Nephron (organoid): Measurements from ENCODE around the gene CCDC73.

ENCODE experiments used
- H3K27ac Mint-ChIP-seq, 3 experiments: 2 replicates each; pipeline ENCODE4 v1.8.0; 2020; ENCODE audit warnings: mixed read lengths in 3 of 3, mild to moderate bottlenecking in 2 of 3, moderate library complexity in 1 of 3
- H3K27me3 Mint-ChIP-seq: 2 replicates; pipeline ENCODE4 v1.8.0; 2021; ENCODE audit warnings: low read depth, mild to moderate bottlenecking, moderate library complexity, mixed read lengths
- H3K36me3 Mint-ChIP-seq: 2 replicates; pipeline ENCODE4 v1.8.0; 2020; ENCODE audit warnings: low read depth, mixed read lengths
- H3K4me1 Mint-ChIP-seq: 2 replicates; pipeline ENCODE4 v1.8.0; 2020; ENCODE audit warnings: mixed read lengths
- H3K4me3 Mint-ChIP-seq, 3 experiments: 2 replicates each; pipeline ENCODE4 v1.8.0; 2020; ENCODE audit warnings: mild to moderate bottlenecking in 3 of 3, mixed read lengths in 3 of 3, moderate library complexity in 2 of 3
- H3K9me3 Mint-ChIP-seq: 2 replicates; pipeline ENCODE4 v1.8.0; 2020; ENCODE audit warnings: mixed read lengths
- TF ChIP-seq, protein P1 (sequence below), 3 experiments: fragments of 200-600 bp; sonication (generic); IDR thresholded peaks; one replicate each; pipeline ENCODE4 v1.5.0; 2021; ENCODE audit warnings: antibody characterized with exemption in 3 of 3; ENCODE audit not compliant: unreplicated experiment in 3 of 3

CCDC73 gene

DNA sequence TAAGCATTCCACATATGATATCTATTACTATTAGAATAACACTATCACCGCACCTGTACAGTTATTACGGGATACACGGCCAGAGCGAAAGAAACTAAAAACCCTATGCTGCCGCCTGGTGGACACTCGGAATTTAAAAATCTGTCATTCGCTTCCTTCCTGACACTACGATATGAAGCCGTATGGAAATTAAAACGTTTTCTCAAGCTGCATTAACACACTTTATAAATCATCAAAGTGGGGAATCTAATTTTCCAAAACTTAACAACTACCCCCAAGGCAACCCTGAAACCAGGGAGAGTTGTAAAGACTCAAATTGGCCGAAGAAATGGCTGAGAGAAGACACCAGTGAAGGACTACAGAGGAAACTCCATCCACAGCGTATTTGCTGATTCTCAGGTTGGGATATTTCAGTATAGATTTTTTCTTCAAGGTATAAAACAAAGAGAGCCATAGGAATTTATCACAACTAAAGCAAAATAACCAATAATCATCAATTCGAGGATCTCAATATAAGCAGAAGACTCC is 1.4 kb downstream of the CCDC73 start:
- H3K27ac Mint-ChIP-seq, result no peak overlapping the region
- H3K9me3 Mint-ChIP-seq, result no peaks in the 10 kb centered on the region
- TF ChIP-seq, protein P1, sequence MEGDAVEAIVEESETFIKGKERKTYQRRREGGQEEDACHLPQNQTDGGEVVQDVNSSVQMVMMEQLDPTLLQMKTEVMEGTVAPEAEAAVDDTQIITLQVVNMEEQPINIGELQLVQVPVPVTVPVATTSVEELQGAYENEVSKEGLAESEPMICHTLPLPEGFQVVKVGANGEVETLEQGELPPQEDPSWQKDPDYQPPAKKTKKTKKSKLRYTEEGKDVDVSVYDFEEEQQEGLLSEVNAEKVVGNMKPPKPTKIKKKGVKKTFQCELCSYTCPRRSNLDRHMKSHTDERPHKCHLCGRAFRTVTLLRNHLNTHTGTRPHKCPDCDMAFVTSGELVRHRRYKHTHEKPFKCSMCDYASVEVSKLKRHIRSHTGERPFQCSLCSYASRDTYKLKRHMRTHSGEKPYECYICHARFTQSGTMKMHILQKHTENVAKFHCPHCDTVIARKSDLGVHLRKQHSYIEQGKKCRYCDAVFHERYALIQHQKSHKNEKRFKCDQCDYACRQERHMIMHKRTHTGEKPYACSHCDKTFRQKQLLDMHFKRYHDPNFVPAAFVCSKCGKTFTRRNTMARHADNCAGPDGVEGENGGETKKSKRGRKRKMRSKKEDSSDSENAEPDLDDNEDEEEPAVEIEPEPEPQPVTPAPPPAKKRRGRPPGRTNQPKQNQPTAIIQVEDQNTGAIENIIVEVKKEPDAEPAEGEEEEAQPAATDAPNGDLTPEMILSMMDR (IDR thresholded peaks at IDR 0.05; ENCODE audit: unreplicated experiment in 3 of 3), result peak; percentile 71 to 81 (median 78)
- H3K4me3 Mint-ChIP-seq, result peak overlapping the region; percentile 49 to 74 (median 53)
- no peaks in the 10 kb centered on the region for H3K36me3 Mint-ChIP-seq
- peaks cover 6% of the 10 kb centered on the region for H3K4me1 Mint-ChIP-seq
- peaks cover 27% of the 10 kb centered on the region for H3K27me3 Mint-ChIP-seq

DNA sequence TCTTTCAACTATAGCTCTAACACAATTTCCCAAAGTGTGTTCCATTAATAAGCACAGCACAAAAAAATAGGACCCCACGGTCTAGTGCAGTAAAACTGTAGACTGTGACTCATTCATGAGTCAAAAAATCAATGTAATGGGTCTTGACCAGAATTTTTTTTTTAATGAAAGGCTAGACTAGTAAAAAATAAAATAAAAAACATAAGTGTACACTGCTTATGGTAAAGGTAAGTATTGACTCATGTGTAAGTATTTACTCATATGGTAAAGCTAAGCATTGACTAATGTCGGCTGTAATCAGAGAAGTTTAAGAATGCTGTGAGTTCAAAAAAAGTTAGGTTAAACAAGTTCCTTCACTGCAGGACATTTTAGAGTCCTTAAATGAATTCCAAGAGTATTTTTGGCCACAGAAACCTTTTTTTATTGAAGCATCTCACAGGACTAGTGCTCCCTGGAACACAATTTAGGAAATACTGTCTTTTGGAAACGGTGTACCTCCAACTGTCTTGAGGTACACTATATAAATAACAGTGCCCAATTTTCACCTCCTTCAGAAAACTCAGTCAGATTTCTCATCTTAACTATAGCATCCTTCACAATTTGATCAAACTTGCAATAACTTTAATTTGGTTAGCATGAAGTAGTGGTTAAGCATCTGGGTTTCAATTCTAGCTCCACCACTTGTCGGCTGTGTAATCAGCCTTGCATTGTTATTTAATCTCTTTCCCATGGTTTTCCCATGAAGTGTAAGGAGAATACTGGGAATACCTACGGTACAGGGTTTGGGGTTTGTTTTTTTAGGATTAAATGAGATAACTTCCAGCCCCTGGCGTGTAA is 2.1 kb downstream of the CCDC73 start:
- Mint-ChIP-seq H3K4me1 (peaks cover 6% of the 10 kb centered on the region), H3K27me3 (peaks cover 27% of the 10 kb centered on the region), H3K36me3 (no peaks in the 10 kb centered on the region), H3K9me3 (no peaks in the 10 kb centered on the region), H3K4me3 (peak overlapping the region in 2 of 3 experiments; percentile 41), H3K27ac (no peak overlapping the region)
- TF ChIP-seq, protein P1 (IDR thresholded peaks at IDR 0.05; ENCODE audit: unreplicated experiment in 3 of 3), result no peak

DNA sequence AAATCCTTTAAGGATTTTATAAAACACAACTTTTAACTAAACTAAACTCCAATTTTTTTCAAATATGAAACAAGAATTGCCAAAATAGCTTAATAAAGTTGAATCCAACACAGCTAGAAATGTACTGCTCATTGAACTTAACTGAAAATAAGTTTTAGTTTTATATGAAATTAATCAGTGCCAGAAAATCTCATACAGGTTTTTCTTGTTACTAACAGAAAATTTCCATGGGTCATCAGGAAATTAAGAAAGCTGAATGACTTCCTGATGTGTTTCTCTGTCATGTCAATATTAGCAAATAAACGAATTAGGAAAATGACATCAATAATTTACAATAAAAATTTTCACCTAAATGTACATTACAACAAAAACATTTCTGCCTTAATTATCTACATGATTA is 3.5 kb downstream of the CCDC73 start:
- peaks cover 6% of the 10 kb centered on the region for H3K4me1 Mint-ChIP-seq
- TF ChIP-seq, protein P1 (IDR thresholded peaks at IDR 0.05; ENCODE audit: unreplicated experiment in 3 of 3), result no peak
- no peaks in the 10 kb centered on the region for H3K9me3 Mint-ChIP-seq
- H3K4me3 Mint-ChIP-seq, result no peak overlapping the region
- peaks cover 27% of the 10 kb centered on the region for H3K27me3 Mint-ChIP-seq
- H3K36me3 Mint-ChIP-seq, result no peaks in the 10 kb centered on the region
- no peak overlapping the region for H3K27ac Mint-ChIP-seq

DNA sequence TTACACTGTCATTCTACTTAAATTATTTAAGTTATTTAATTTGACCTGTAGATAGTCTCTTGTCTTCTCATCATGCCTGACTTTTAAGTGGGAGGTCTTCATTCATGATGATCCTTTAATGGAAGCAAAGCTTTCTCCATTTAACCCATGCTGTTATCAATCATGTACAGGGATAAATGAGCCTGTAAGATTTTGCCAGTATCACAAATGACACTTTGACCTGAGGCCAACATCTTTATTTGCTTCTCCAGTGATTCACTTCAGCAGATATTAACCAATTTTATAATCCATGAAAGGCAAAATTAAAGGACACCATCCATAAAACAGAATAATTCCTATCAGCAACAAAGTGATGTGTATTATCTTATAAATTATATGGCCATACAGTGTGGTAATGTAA is 7.7 kb downstream of the CCDC73 start:
- Mint-ChIP-seq H3K9me3 (no peaks in the 10 kb centered on the region), H3K4me1 (no peaks in the 10 kb centered on the region)

DNA sequence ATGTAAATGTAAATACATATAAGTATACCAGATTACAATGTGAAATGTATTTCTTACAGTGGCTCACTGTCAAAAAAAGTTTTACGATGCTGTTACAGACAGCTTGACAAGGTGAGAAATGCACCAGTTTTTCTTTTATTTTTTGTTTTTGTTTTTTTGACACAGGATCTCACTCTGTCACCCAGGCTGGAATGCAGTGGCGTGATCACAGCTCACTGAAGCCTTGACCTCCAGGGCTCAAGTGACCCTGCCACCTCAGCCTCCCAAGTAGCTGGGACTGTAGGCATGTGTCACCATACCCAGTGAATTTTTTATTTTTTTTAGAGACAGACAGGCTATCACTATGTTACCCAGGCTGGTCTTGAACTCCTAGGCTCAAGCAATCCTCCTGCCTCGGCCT is 9.2 kb downstream of the CCDC73 start:
- TF ChIP-seq, protein P1 (IDR thresholded peaks at IDR 0.05; ENCODE audit: unreplicated experiment in 3 of 3), result no peak
- H3K27ac Mint-ChIP-seq, result no peak overlapping the region
- no peaks in the 10 kb centered on the region for H3K9me3 Mint-ChIP-seq
- H3K4me3 Mint-ChIP-seq, result no peak overlapping the region
- no peaks in the 10 kb centered on the region for H3K4me1 Mint-ChIP-seq
- H3K27me3 Mint-ChIP-seq, result peaks cover 5% of the 10 kb centered on the region
- no peaks in the 10 kb centered on the region for H3K36me3 Mint-ChIP-seq

More for the DNA sequence above, 7.7 kb downstream of the CCDC73 start:
- H3K36me3 Mint-ChIP-seq, result no peaks in the 10 kb centered on the region
- no peak overlapping the region for H3K27ac Mint-ChIP-seq
- H3K27me3 Mint-ChIP-seq, result peaks cover 11% of the 10 kb centered on the region
- TF ChIP-seq, protein P1 (IDR thresholded peaks at IDR 0.05; ENCODE audit: unreplicated experiment in 3 of 3), result no peak
- H3K4me3 Mint-ChIP-seq, result no peak overlapping the region
